ENCODE results near the gene CLMN. TPM values are rescaled to one million over a fixed set of nuclear protein-coding genes. Genes with fewer than 3 reads are reported as not detected.

The CLMN gene
- total and polyA plus RNA-seq, 5 donors from 2014 or later: 0.17 to 0.90 TPM; not detected in 3

- no peak overlapping the region for H3K27ac ChIP-seq (ENCODE audit: insufficient read depth, low read length, poor library complexity, severe bottlenecking)
- no peaks in the 10 kb centered on the region for H3K36me3 ChIP-seq (ENCODE audit: control insufficient read depth, insufficient read depth, low read length)
- no peak for ATAC-seq (ENCODE audit: low read depth in 2 of 2)
- H3K4me3 Mint-ChIP-seq: no peak overlapping the region
- H3K27me3 Mint-ChIP-seq: peaks cover 7% of the 10 kb centered on the region
- peaks cover 0 to 3% (median 1%) of the 10 kb centered on the region in 7 donors for H3K9me3 Mint-ChIP-seq
- no peak for DNase-seq
- no peaks in the 10 kb centered on the region for H3K36me3 Mint-ChIP-seq
- H3K4me1 Mint-ChIP-seq: no peaks in the 10 kb centered on the region
- H3K9me3 ChIP-seq (ENCODE audit: control insufficient read depth in 2 of 2, low read length in 2 of 2): no peaks in the 10 kb centered on the region
- H3K4me1 ChIP-seq (ENCODE audit: control insufficient read depth, insufficient read depth, low read length, poor library complexity, severe bottlenecking): no peaks in the 10 kb centered on the region
- H3K27ac Mint-ChIP-seq: no peak overlapping the region
- H3K27me3 ChIP-seq (ENCODE audit: control insufficient read depth, insufficient read depth, low read length): no peaks in the 10 kb centered on the region
- no peak overlapping the region for H3K4me3 ChIP-seq (ENCODE audit: low read depth, low read length)
Measured at GRCh38 chr14:95173518-95173917, 146.2 kb downstream of the CLMN start.

GRCh38 chr14:95167177-95167576, 152.5 kb downstream of the CLMN start:
- Mint-ChIP-seq H3K4me3 (no peak overlapping the region), H3K4me1 (peaks cover 0 to 4% (median 0%) of the 10 kb centered on the region in 4 donors), H3K27me3 (no peaks in the 10 kb centered on the region), H3K9me3 (peaks cover 0 to 15% (median 6%) of the 10 kb centered on the region in 7 donors), H3K27ac (no peak overlapping the region), H3K36me3 (peaks cover 10% of the 10 kb centered on the region)
- Histone ChIP-seq H3K27ac (ENCODE audit: insufficient read depth, low read length, poor library complexity, severe bottlenecking) (no peak overlapping the region), H3K4me1 (ENCODE audit: control insufficient read depth, insufficient read depth, low read length, poor library complexity, severe bottlenecking) (no peaks in the 10 kb centered on the region), H3K4me3 (ENCODE audit: low read depth, low read length) (no peak overlapping the region), H3K27me3 (ENCODE audit: control insufficient read depth, insufficient read depth, low read length) (no peaks in the 10 kb centered on the region), H3K36me3 (ENCODE audit: control insufficient read depth, insufficient read depth, low read length) (no peaks in the 10 kb centered on the region), H3K9me3 (ENCODE audit: control insufficient read depth in 2 of 2, low read length in 2 of 2) (peaks cover 5 to 18% of the 10 kb centered on the region in 2 experiments)
- DNase-seq: no peak
- ATAC-seq (ENCODE audit: low read depth in 2 of 2): no peak

- peaks cover 0 to 15% (median 6%) of the 10 kb centered on the region in 7 donors for H3K9me3 Mint-ChIP-seq
- no peak overlapping the region for H3K27ac Mint-ChIP-seq
- H3K36me3 Mint-ChIP-seq: peaks cover 10% of the 10 kb centered on the region
- H3K36me3 ChIP-seq (ENCODE audit: control insufficient read depth, insufficient read depth, low read length): no peaks in the 10 kb centered on the region
- H3K9me3 ChIP-seq (ENCODE audit: control insufficient read depth in 2 of 2, low read length in 2 of 2): peaks cover 5 to 18% of the 10 kb centered on the region in 2 experiments
- H3K4me1 Mint-ChIP-seq: peaks cover 0 to 7% (median 2%) of the 10 kb centered on the region in 4 donors
- DNase-seq (no peak), ATAC-seq (ENCODE audit: low read depth in 2 of 2) (no peak)
- H3K4me3 Mint-ChIP-seq: no peak overlapping the region
- no peaks in the 10 kb centered on the region for H3K27me3 Mint-ChIP-seq
- no peaks in the 10 kb centered on the region for H3K4me1 ChIP-seq (ENCODE audit: control insufficient read depth, insufficient read depth, low read length, poor library complexity, severe bottlenecking)
- no peak overlapping the region for H3K27ac ChIP-seq (ENCODE audit: insufficient read depth, low read length, poor library complexity, severe bottlenecking)
- no peaks in the 10 kb centered on the region for H3K27me3 ChIP-seq (ENCODE audit: control insufficient read depth, insufficient read depth, low read length)
- no peak overlapping the region for H3K4me3 ChIP-seq (ENCODE audit: low read depth, low read length)
Measured at GRCh38 chr14:95165517-95165916, 154.2 kb downstream of the CLMN start.

- DNase-seq: no peak
- Histone ChIP-seq H3K36me3 (ENCODE audit: control insufficient read depth, insufficient read depth, low read length) (no peaks in the 10 kb centered on the region), H3K27me3 (ENCODE audit: control insufficient read depth, insufficient read depth, low read length) (no peaks in the 10 kb centered on the region), H3K4me3 (ENCODE audit: low read depth, low read length) (no peak overlapping the region), H3K4me1 (ENCODE audit: control insufficient read depth, insufficient read depth, low read length, poor library complexity, severe bottlenecking) (no peaks in the 10 kb centered on the region), H3K9me3 (ENCODE audit: control insufficient read depth in 2 of 2, low read length in 2 of 2) (peaks cover 5 to 18% of the 10 kb centered on the region in 2 experiments), H3K27ac (ENCODE audit: insufficient read depth, low read length, poor library complexity, severe bottlenecking) (no peak overlapping the region)
- H3K36me3 Mint-ChIP-seq: peaks cover 10% of the 10 kb centered on the region
- peaks cover 0 to 15% (median 6%) of the 10 kb centered on the region in 7 donors for H3K9me3 Mint-ChIP-seq
- ATAC-seq (ENCODE audit: low read depth in 2 of 2): no peak
- no peak overlapping the region for H3K4me3 Mint-ChIP-seq
- no peak overlapping the region for H3K27ac Mint-ChIP-seq
- no peaks in the 10 kb centered on the region for H3K27me3 Mint-ChIP-seq
- peaks cover 0 to 7% (median 2%) of the 10 kb centered on the region in 4 donors for H3K4me1 Mint-ChIP-seq
Measured at GRCh38 chr14:95164506-95164905, 155.2 kb downstream of the CLMN start.

- no peaks in the 10 kb centered on the region for H3K36me3 ChIP-seq (ENCODE audit: control insufficient read depth, insufficient read depth, low read length)
- peaks cover 0 to 15% (median 6%) of the 10 kb centered on the region in 7 donors for H3K9me3 Mint-ChIP-seq
- H3K4me1 ChIP-seq (ENCODE audit: control insufficient read depth, insufficient read depth, low read length, poor library complexity, severe bottlenecking): no peaks in the 10 kb centered on the region
- no peak overlapping the region for H3K4me3 Mint-ChIP-seq
- DNase-seq (no peak), ATAC-seq (ENCODE audit: low read depth in 2 of 2) (no peak)
- H3K36me3 Mint-ChIP-seq: peaks cover 10% of the 10 kb centered on the region
- H3K27ac Mint-ChIP-seq: no peak overlapping the region
- H3K27me3 ChIP-seq (ENCODE audit: control insufficient read depth, insufficient read depth, low read length): no peaks in the 10 kb centered on the region
- no peaks in the 10 kb centered on the region for H3K27me3 Mint-ChIP-seq
- H3K4me1 Mint-ChIP-seq: peaks cover 0 to 11% (median 4%) of the 10 kb centered on the region in 4 donors
- peaks cover 5 to 18% of the 10 kb centered on the region in 2 experiments for H3K9me3 ChIP-seq (ENCODE audit: control insufficient read depth in 2 of 2, low read length in 2 of 2)
- no peak overlapping the region for H3K4me3 ChIP-seq (ENCODE audit: low read depth, low read length)
- no peak overlapping the region for H3K27ac ChIP-seq (ENCODE audit: insufficient read depth, low read length, poor library complexity, severe bottlenecking)
Measured at GRCh38 chr14:95163666-95164065, 156.0 kb downstream of the CLMN start.

- no peak overlapping the region for H3K27ac ChIP-seq (ENCODE audit: insufficient read depth, low read length, poor library complexity, severe bottlenecking)
- H3K4me3 Mint-ChIP-seq: no peak overlapping the region
- no peaks in the 10 kb centered on the region for H3K27me3 ChIP-seq (ENCODE audit: control insufficient read depth, insufficient read depth, low read length)
- H3K4me3 ChIP-seq (ENCODE audit: low read depth, low read length): no peak overlapping the region
- H3K27me3 Mint-ChIP-seq: peaks cover under 1% of the 10 kb centered on the region
- no peaks in the 10 kb centered on the region for H3K36me3 ChIP-seq (ENCODE audit: control insufficient read depth, insufficient read depth, low read length)
- H3K36me3 Mint-ChIP-seq: peaks cover 10% of the 10 kb centered on the region
- no peak overlapping the region for H3K27ac Mint-ChIP-seq
- ATAC-seq (ENCODE audit: low read depth in 2 of 2) (no peak), DNase-seq (no peak)
- H3K9me3 Mint-ChIP-seq: peaks cover 0 to 14% (median 6%) of the 10 kb centered on the region in 7 donors
- H3K9me3 ChIP-seq (ENCODE audit: control insufficient read depth in 2 of 2, low read length in 2 of 2): peaks cover 5 to 18% of the 10 kb centered on the region in 2 experiments
- H3K4me1 Mint-ChIP-seq: peaks cover 2 to 16% (median 6%) of the 10 kb centered on the region in 4 donors
- peaks cover 5% of the 10 kb centered on the region for H3K4me1 ChIP-seq (ENCODE audit: control insufficient read depth, insufficient read depth, low read length, poor library complexity, severe bottlenecking)
Measured at GRCh38 chr14:95163132-95163531, 156.6 kb downstream of the CLMN start.

- Mint-ChIP-seq H3K36me3 (peaks cover 10% of the 10 kb centered on the region), H3K27me3 (peaks cover 5% of the 10 kb centered on the region), H3K4me3 (no peak overlapping the region), H3K9me3 (peaks cover 0 to 13% (median 6%) of the 10 kb centered on the region in 7 donors), H3K27ac (peak overlapping the region in 2 of 3 donors; percentile 4 to 48), H3K4me1 (peaks cover 5 to 21% (median 9%) of the 10 kb centered on the region in 4 donors)
- Histone ChIP-seq H3K4me3 (ENCODE audit: low read depth, low read length) (no peak overlapping the region), H3K4me1 (ENCODE audit: control insufficient read depth, insufficient read depth, low read length, poor library complexity, severe bottlenecking) (peaks cover 7% of the 10 kb centered on the region), H3K9me3 (ENCODE audit: control insufficient read depth in 2 of 2, low read length in 2 of 2) (peaks cover 5 to 18% of the 10 kb centered on the region in 2 experiments), H3K27ac (ENCODE audit: insufficient read depth, low read length, poor library complexity, severe bottlenecking) (no peak overlapping the region), H3K27me3 (ENCODE audit: control insufficient read depth, insufficient read depth, low read length) (no peaks in the 10 kb centered on the region), H3K36me3 (ENCODE audit: control insufficient read depth, insufficient read depth, low read length) (no peaks in the 10 kb centered on the region)
- DNase-seq: no peak
- no peak for ATAC-seq (ENCODE audit: low read depth in 2 of 2)
Measured at GRCh38 chr14:95162641-95163040, 157.1 kb downstream of the CLMN start.

Measured in CD4-positive, CD25-positive, alpha-beta regulatory T cell (primary cell).